Heart right ventricle (tissue), 16 donors: Measurements from ENCODE around the gene GGT7. TPM values are rescaled to one million over a fixed set of nuclear protein-coding genes. Genes with fewer than 3 reads are reported as not detected.

ENCODE experiments used
- ATAC-seq, 8 donors: fragments of 200-7000 bp; cut with Tn5 transposase; one replicate each; pipeline ENCODE4 v1.9.1; 2020; ENCODE audit warnings: mild to moderate bottlenecking in 8 of 8, moderate library complexity in 8 of 8, moderate number of reproducible peaks in 1 of 8
- DNase-seq, 2 donors: peaks; one replicate each; pipeline ENCODE4 v3.0.0-alpha.2; 2020
- H3K27ac ChIP-seq, 10 donors: fragments of 200-600 bp; sonication (generic) in 2 of 10; one replicate each; pipeline versions ENCODE4 v1.5.0 to v1.8.0; 2020 to 2022; ENCODE audit warnings: mild to moderate bottlenecking in 3 of 10
- H3K27me3 ChIP-seq, 7 donors: fragments of 200-600 bp; one replicate each; pipeline ENCODE4 v1.8.0; 2021 to 2022; ENCODE audit warnings: mild to moderate bottlenecking in 2 of 7
- H3K36me3 ChIP-seq, 9 donors: fragments of 200-600 bp; sonication (generic) in 1 of 9; one replicate each; pipeline versions ENCODE4 v1.5.0 to v1.8.0; 2020 to 2022; ENCODE audit warnings: mild to moderate bottlenecking in 2 of 9
- H3K4me1 ChIP-seq, 9 donors: fragments of 200-600 bp; sonication (generic) in 1 of 9; one replicate each; pipeline versions ENCODE4 v1.5.0 to v1.8.0; 2020 to 2022; ENCODE audit warnings: mild to moderate bottlenecking in 4 of 9
- H3K4me3 ChIP-seq, 10 donors: fragments of 200-600 bp; sonication (generic) in 2 of 10; one replicate each; pipeline versions ENCODE4 v1.5.0 to v1.8.0; 2020 to 2022; ENCODE audit warnings: mild to moderate bottlenecking in 7 of 10, moderate library complexity in 2 of 10
- H3K9me3 ChIP-seq, 11 donors: fragments of 200-600 bp in 10 of 11; sonication (generic) in 2 of 11; one replicate each; pipeline versions ENCODE4 v1.5.0 to v1.8.0; 2013 to 2022; ENCODE audit warnings: mild to moderate bottlenecking in 2 of 11, control low read depth in 1 of 11, moderate library complexity in 1 of 11
- WGBS, 2 donors: extraction: QIAGEN DNeasy Blood & Tissue Kit; methylation state at CpG; one replicate each; pipeline ENCODE4 v1.1.7; 2013; ENCODE audit warnings: inconsistent platforms in 1 of 2; 5-methylcytosine and 5-hydroxymethylcytosine counted together
- intact Hi-C, 10 donors: fragments of 100-400 bp; cut with DNase I; formaldehyde crosslinking; loops; one replicate each; pipeline versions ENCODE4 v1.11.1 to v1.14.2; 2022
- polyA plus RNA-seq, 2 donors: library from polyadenylated mRNA; stranded (reverse); fragments of 200-250 nt; gene quantifications; one replicate each; pipeline ENCODE4 v1.2.3, GENCODE V29; 2013
- total RNA-seq, 10 donors: library from RNA; stranded (reverse); fragmentation: NEBNext Ultra II Directional in 3 of 10; extraction: Animal tissue kit (Norgen Biotek cat#: 25700) in 3 of 10; gene quantifications; one replicate each; pipeline versions ENCODE4 v1.2.1 to v1.2.4, GENCODE V29; 2021 to 2023
- TF ChIP-seq, protein P1 (sequence below), 9 donors: fragments of 200-600 bp; sonication (generic) in 2 of 9; IDR thresholded peaks; one replicate each; pipeline versions ENCODE4 v1.5.0 to v1.8.0; 2021 to 2022; ENCODE audit warnings: antibody characterized with exemption in 9 of 9, mild to moderate bottlenecking in 5 of 9, moderate library complexity in 1 of 9
- donor health status: Arrhythmogenic right ventricular cardiomyopathy.
- donor health status: ischemic (EF 13 %, LVEDD 7.1; RV severe dilation, severe dysfunction).
- donor health status: healthy with polysubstance abuse.
- donor health status: DM: no; HTN: yes; CAD: no.
- donor health status: DM: no; HTN: no; CAD: no.
- donor health status: ischemic (EF 25% LVEDD 6.9; RV normal size, moderate dysfunction).
- donor health status: ischemic (EF 25% LVEDD 5.7; RV mildly dilated, moderate dysfunction).
- donor health status: healthy.
- donor health status: DM: yes; HTN: yes; CAD: no.
- donor health status: Ischemic cardiomyopathy.
- donor health status: ischemic (EF 35%, LVEDD 5.7; RV mildly dilated, moderate dysfunction).
- donor health status: nonischemic (EF 11% LVEDD 7.7; RV severe dilation, severe dysfunction).
- donor health status: DM: yes; HTN: yes; CAD: no.
- donor health status: PGD.
- donor health status: ischemic (EF 29% LVEDD 5.4; RV normal size, mild dysfunction).
- donor health status: nonischemic (EF 23%, LVEDD 6.1; RV moderate dilation, normal function).

GGT7 gene
- total and polyA plus RNA-seq, 12 donors: 8.0 to 45.4 (median 15.0) TPM

DNA sequence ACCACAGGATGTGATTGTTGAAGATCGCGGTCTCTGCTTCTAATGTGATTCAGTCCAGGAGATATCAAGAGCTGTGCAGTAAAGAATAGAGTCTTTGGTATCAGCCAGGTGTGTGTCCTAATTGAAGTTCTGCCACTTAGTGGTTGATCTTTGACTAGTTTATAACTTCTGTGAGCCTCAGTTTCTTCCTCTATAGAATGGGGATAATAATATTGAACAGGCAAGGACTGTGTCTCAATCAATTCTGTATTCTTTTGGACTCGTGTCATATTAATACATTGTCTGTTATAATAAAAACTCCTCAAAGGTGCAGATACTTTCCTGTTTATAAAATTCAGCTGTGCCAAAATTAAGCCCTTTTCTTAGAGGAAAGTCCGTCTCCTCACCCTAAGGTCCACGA lies 24.1 kb downstream of the GGT7 start:
- H3K9me3 ChIP-seq: no peaks in the 10 kb centered on the region
- H3K27me3 ChIP-seq: no peaks in the 10 kb centered on the region
- DNase-seq (no peak), ATAC-seq (no peak)
- 94 to 99% methylated on average over 5 of the region's 5 CpGs for WGBS, 2 donors
- peaks cover 0 to 70% (median 21%) of the 10 kb centered on the region in 9 donors for H3K36me3 ChIP-seq
- no peak overlapping the region for H3K4me3 ChIP-seq
- H3K27ac ChIP-seq: no peak overlapping the region
- intact Hi-C loops: no loop called here
- TF ChIP-seq, protein P1, sequence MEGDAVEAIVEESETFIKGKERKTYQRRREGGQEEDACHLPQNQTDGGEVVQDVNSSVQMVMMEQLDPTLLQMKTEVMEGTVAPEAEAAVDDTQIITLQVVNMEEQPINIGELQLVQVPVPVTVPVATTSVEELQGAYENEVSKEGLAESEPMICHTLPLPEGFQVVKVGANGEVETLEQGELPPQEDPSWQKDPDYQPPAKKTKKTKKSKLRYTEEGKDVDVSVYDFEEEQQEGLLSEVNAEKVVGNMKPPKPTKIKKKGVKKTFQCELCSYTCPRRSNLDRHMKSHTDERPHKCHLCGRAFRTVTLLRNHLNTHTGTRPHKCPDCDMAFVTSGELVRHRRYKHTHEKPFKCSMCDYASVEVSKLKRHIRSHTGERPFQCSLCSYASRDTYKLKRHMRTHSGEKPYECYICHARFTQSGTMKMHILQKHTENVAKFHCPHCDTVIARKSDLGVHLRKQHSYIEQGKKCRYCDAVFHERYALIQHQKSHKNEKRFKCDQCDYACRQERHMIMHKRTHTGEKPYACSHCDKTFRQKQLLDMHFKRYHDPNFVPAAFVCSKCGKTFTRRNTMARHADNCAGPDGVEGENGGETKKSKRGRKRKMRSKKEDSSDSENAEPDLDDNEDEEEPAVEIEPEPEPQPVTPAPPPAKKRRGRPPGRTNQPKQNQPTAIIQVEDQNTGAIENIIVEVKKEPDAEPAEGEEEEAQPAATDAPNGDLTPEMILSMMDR (IDR thresholded peaks at IDR 0.05): no peak
- no peaks in the 10 kb centered on the region for H3K4me1 ChIP-seq

DNA sequence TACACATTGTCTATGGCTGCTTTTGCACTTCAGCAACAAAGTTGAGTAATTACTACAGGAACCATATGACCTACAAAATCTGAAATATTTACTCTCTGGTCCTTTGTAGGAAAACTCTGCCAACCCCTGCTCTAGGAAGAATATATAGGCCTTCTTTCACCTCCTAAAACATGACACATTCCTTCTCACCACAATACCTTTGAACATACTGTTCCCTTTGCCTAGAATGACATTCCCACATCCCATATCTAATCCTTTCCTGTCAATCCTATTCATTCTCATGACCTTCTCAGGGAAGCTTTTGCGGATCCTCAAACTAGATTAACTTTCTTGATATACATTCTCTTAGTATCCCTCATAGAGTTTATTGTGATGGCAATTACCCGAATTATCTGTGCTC lies 29.2 kb downstream of the GGT7 start:
- Histone ChIP-seq H3K27ac (no peak overlapping the region), H3K4me3 (no peak overlapping the region), H3K36me3 (peaks cover 0 to 19% (median 0%) of the 10 kb centered on the region in 9 donors), H3K9me3 (no peaks in the 10 kb centered on the region), H3K4me1 (no peaks in the 10 kb centered on the region), H3K27me3 (no peaks in the 10 kb centered on the region)
- WGBS, 2 donors: 90 to 95% methylated on average over 2 of the region's 2 CpGs
- TF ChIP-seq, protein P1 (IDR thresholded peaks at IDR 0.05): no peak
- intact Hi-C loops: no loop called here
- ATAC-seq: no peak
- no peak for DNase-seq

- Histone ChIP-seq H3K27ac (no peak overlapping the region), H3K36me3 (peaks cover 0 to 12% (median 0%) of the 10 kb centered on the region in 9 donors), H3K4me3 (no peak overlapping the region), H3K9me3 (no peaks in the 10 kb centered on the region), H3K27me3 (no peaks in the 10 kb centered on the region), H3K4me1 (no peaks in the 10 kb centered on the region)
- TF ChIP-seq, protein P1 (IDR thresholded peaks at IDR 0.05): no peak
- intact Hi-C loops: no loop called here
- no peak for ATAC-seq
- 52 to 53% methylated on average over 2 of the region's 2 CpGs for WGBS, 2 donors
- DNase-seq: no peak
These were observed 30.5 kb downstream of the GGT7 start for GRCh38 chr20:34842143-34842542.

DNA sequence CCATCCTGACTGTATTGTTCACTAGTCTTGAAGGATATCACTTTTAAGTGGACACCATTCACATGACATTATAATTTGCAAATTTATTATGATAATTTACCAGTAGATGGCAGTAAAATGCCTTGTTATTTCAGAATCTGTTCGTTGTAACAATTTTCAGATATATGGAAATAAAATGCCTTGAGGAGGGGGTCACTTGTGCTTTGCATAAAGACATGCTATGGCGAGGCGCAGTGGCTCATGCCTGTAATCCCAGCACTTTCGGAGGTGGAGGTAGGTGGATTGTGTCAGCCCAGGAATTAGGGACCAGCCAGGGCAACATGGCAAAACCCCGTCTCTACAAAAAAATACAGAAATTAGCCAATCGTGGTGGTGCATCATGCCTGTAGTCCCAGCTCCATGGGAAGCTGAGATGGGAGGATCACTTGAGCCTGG lies 38.2 kb downstream of the GGT7 start:
- TF ChIP-seq, protein P1 (IDR thresholded peaks at IDR 0.05): peak; percentile 11 to 62 (median 50)
- WGBS, 2 donors: 50 to 61% methylated on average over 6 of the region's 6 CpGs
- Histone ChIP-seq H3K27me3 (no peaks in the 10 kb centered on the region), H3K4me3 (no peak overlapping the region), H3K4me1 (peaks cover 0 to 5% (median 0%) of the 10 kb centered on the region in 9 donors), H3K9me3 (no peaks in the 10 kb centered on the region), H3K36me3 (no peaks in the 10 kb centered on the region), H3K27ac (no peak overlapping the region)
- ATAC-seq: peak in 3 of 8 donors; percentile 39 to 58 (median 43)
- DNase-seq: no peak
- intact Hi-C loops: loop anchor here in 8 of 10 donors (5.0 to 10.0 kb wide), 6 partner anchors 370 to 610 kb away; partner anchors contain the start of gene MMP24OS (in 3 of the 8)
